Activated CD4-positive, alpha-beta T cell treated with anti-CD3 and anti-CD28 coated beads for 36 hours (primary cell): ENCODE data around the gene MAP4. TPM values are rescaled to one million over a fixed set of nuclear protein-coding genes. Genes with fewer than 3 reads are reported as not detected.

Experiments used
- ATAC-seq: fragments of 200-7000 bp; cut with Tn5 transposase; one replicate; pipeline ENCODE4 v1.10.0; 2021; ENCODE audit warnings: mild to moderate bottlenecking, moderate library complexity
- CTCF ChIA-PET: fragments of 350-600 bp; sonication (Branson Sonifier 250); formaldehyde crosslinking; loops from one replicate; lab custom pipeline; 2021; ENCODE audit warnings: antibody characterized with exemption; lab: Charles Lee
- POLR2A ChIA-PET: fragments of 350-600 bp; sonication (Branson Sonifier 250); formaldehyde crosslinking; loops from one replicate; lab custom pipeline; 2021; ENCODE audit warnings: antibody characterized with exemption, inconsistent platforms; lab: Charles Lee
- DNase-seq: peaks from one replicate; pipeline ENCODE4 v3.0.0-alpha.2; 2020
- H3K27ac Mint-ChIP-seq: one replicate; pipeline ENCODE4 v1.8.0; 2021; ENCODE audit warnings: mixed read lengths
- H3K27me3 Mint-ChIP-seq: one replicate; pipeline ENCODE4 v1.8.0; 2021; ENCODE audit warnings: mixed read lengths
- H3K36me3 Mint-ChIP-seq: one replicate; pipeline ENCODE4 v1.8.0; 2021; ENCODE audit warnings: low read depth, mixed read lengths
- H3K4me1 Mint-ChIP-seq: one replicate; pipeline ENCODE4 v1.8.0; 2021; ENCODE audit warnings: mixed read lengths
- H3K4me3 Mint-ChIP-seq: one replicate; pipeline ENCODE4 v1.8.0; 2021; ENCODE audit warnings: mild to moderate bottlenecking, moderate library complexity, mixed read lengths
- H3K9me3 Mint-ChIP-seq: one replicate; pipeline ENCODE4 v1.8.0; 2021; ENCODE audit warnings: low read depth, mixed read lengths
- intact Hi-C, 2 experiments: fragments of 100-400 bp; cut with DNase I in 1 of 2; cut with micrococcal nuclease in 1 of 2; formaldehyde crosslinking; loops; one replicate each; pipeline versions ENCODE4 v1.14.2 to v1.15.1; 2022 to 2024; cut with DNase I, micrococcal nuclease
- total RNA-seq, 2 experiments: library from RNA; stranded (reverse); gene quantifications; one replicate each; pipeline ENCODE4 v1.2.3, GENCODE V29; 2021

MAP4 gene
- total RNA-seq, 2 experiments from 2014 or later, result 115 to 119 TPM

DNA sequence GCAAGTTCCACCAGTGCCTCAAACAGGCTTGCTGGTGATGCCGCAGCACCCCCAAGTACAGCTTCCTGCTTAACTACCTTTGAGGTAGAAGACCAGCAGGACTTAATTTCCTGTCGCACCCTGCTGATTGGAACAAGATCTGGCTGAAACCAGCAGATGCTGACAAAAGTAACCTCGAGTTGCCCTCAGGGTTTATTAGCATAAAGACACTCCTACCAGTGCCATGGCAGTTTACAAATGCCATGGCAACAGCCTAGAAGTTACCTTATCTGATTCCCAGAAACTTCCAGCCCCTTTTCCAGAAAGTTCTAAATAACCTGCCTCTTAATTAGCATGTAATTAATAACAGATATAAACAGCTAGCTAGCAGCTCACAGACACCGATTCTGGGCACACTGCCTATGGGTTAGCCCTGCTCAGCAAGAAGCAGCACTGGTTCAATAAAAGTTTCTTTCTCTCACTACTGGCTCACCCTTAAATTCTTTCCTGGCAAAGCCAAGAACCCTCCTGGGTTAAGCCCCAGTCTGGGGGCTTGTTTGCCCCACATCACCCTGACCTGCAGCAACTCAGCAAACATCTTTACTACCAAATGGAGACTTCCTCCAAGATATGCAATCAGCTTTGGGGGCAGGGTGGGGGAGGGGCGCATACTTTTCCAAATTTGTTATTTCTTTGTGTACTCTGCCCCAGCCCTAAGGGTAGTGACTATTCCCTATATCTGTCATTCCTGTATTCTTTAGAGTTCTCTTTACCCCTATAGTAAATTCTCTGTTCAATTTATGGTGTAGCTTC is 54.2 kb downstream of the MAP4 start:
- DNase-seq, result peak; percentile 19
- ChIA-PET POLR2A (no interaction called here), CTCF (interaction anchor here (1.4 to 2.1 kb wide), 3 partner anchors 18 to 125 kb away, joined by 3 to 7 read pairs (median 5); no protein-coding TSS in a partner anchor)
- Mint-ChIP-seq H3K36me3 (peaks cover 4% of the 10 kb centered on the region), H3K4me1 (peaks cover 19% of the 10 kb centered on the region), H3K27me3 (no peaks in the 10 kb centered on the region), H3K27ac (peak overlapping the region; percentile 7), H3K9me3 (no peaks in the 10 kb centered on the region), H3K4me3 (no peak overlapping the region)
- ATAC-seq, result peak; percentile 70
- intact Hi-C loops, result no loop called here

DNA sequence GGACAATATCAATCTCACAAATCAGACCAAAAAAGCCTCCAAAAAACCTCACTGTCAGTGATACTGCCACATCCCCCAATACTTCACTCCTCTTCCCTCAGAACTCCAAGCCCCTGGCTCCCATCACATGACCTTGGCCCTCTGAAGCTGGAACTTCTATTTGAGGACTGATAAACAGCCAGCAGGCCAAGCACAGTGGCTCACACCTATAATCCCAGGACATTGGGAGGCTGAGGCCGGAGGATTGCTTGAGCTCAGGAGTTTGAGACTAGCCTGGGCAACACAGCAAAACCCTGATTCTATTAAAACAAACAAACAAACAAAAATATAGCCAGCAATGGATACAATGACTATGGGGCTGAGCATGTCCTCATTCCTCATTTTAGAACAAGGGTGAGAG is 55.2 kb downstream of the MAP4 start:
- Mint-ChIP-seq H3K9me3 (no peaks in the 10 kb centered on the region), H3K27me3 (no peaks in the 10 kb centered on the region), H3K4me1 (peaks cover 19% of the 10 kb centered on the region), H3K4me3 (no peak overlapping the region), H3K27ac (no peak overlapping the region), H3K36me3 (no peaks in the 10 kb centered on the region)
- ChIA-PET POLR2A (no interaction called here), CTCF (interaction anchor here (0.8 to 2.1 kb wide), 4 partner anchors 19 to 1193 kb away, joined by 3 to 7 read pairs (median 4); no protein-coding TSS in a partner anchor)
- DNase-seq (no peak), ATAC-seq (no peak)
- intact Hi-C loops, result no loop called here

DNA sequence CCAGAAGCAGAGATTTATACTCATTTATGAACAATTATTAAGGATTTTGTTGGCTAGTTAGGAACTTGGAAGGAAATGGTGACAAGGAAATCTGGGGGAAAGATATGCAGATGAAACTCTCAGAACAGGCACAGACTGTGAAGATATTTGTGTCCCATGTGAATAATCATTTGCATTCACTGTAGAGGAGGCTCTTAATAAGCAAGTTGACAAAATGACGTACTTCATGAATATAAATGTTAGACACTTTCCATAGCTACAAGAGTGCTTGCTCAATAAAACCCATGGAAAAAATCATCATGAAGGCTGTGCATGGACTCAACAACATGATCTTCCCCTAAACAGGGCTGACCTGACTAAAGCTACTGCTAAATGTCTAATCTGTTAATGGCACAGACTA is 59.7 kb downstream of the MAP4 start:
- Mint-ChIP-seq H3K4me1 (peaks cover 8% of the 10 kb centered on the region), H3K9me3 (no peaks in the 10 kb centered on the region), H3K4me3 (no peak overlapping the region), H3K27ac (no peak overlapping the region), H3K27me3 (no peaks in the 10 kb centered on the region), H3K36me3 (peaks cover 2% of the 10 kb centered on the region)
- ATAC-seq (no peak), DNase-seq (no peak)
- ChIA-PET CTCF (interaction anchor here (0.6 to 1.1 kb wide), 3 partner anchors 13 to 85 kb away, joined by 3 read pairs; no protein-coding TSS in a partner anchor), POLR2A (no interaction called here)
- intact Hi-C loops, result no loop called here

DNA sequence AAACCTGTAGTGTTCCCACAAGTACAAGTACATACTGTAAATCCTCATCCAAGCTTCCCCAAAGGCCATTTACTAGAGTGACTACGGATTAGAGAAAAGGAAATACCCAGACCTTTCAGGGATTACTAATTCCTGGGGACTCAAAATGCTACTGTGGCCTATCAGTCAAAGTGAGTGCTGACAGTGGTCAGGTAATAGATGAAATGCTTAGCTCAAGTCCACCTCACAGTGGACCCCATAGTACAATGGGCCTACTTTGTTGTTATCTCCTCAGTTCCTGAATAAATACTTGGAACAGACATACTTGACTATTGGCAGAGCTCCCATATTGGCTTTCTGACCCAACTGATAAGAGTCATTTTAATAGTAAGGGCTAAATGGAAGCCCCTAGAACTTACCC is 61.6 kb downstream of the MAP4 start:
- DNase-seq (no peak), ATAC-seq (no peak)
- ChIA-PET POLR2A (no interaction called here), CTCF (interaction anchor here (0.8 to 1.5 kb wide), 3 partner anchors 9 to 44 kb away, joined by 3 to 5 read pairs (median 3); no protein-coding TSS in a partner anchor)
- no peaks in the 10 kb centered on the region for H3K27me3 Mint-ChIP-seq
- H3K4me3 Mint-ChIP-seq, result no peak overlapping the region
- no peak overlapping the region for H3K27ac Mint-ChIP-seq
- H3K4me1 Mint-ChIP-seq, result no peaks in the 10 kb centered on the region
- H3K36me3 Mint-ChIP-seq, result peaks cover 2% of the 10 kb centered on the region
- no peaks in the 10 kb centered on the region for H3K9me3 Mint-ChIP-seq
- intact Hi-C loops, result no loop called here

DNA sequence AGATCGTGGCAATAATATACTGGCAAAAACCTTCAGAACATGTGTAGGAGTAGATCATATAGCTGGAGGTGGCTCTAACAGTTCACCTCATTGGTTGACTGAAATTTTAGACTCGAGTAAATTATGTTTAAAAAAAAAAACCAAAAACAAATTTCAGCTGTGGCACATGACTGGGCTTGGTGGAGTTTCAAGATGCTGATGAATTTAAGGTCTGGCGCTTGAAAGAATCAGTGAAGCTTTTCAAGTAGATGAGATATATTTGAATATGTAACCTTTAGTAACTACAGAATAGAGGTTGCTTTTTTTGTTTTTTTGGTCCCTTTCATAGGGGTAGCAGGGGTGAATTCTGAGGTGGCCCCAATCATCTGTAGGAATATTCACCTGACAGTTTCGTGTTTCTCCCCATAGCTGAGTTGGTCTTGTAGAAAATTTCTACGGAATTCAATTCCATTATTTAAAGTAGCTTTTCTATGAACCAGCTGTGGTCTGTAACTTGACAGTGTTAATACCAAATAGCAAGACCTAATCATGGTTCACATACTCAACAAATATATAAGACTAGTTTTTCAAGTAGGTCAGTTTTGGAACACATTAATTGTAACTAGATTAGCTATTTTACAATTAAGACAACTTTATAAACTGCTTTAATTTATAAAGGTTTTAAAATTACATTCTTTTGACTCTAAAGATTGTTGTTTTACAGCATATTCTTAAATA is 65.6 kb downstream of the MAP4 start:
- CTCF ChIA-PET, result interaction anchor here (0.9 to 1.6 kb wide), 2 partner anchors 13 to 17 kb away, joined by 3 to 4 read pairs; no protein-coding TSS in a partner anchor
- Mint-ChIP-seq H3K4me1 (no peaks in the 10 kb centered on the region), H3K9me3 (no peaks in the 10 kb centered on the region), H3K27me3 (no peaks in the 10 kb centered on the region), H3K36me3 (peaks cover 2% of the 10 kb centered on the region), H3K4me3 (no peak overlapping the region), H3K27ac (no peak overlapping the region)
- intact Hi-C loops, result no loop called here
- DNase-seq, result no peak
- POLR2A ChIA-PET, result no interaction called here
- no peak for ATAC-seq

DNA sequence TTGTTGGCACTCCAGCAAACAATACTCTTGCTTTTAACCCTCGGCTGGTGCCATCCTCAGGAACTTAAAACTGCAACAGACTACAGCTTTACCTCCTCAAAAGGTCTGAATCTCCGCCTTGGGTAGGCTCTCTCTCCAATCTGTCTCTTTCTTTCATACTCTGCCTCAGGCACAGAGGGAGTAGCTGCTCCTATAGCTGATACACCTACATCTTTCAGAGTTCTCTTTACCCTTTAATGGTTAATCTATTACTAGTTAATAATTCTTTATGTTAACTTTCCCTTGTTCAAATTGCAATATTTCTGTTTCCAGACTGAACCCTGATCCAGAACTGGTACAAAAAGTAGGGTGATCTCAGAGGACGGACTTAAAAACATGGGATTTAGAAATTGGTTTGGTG is 66.2 kb downstream of the MAP4 start:
- Mint-ChIP-seq H3K4me1 (no peaks in the 10 kb centered on the region), H3K27me3 (no peaks in the 10 kb centered on the region), H3K27ac (no peak overlapping the region), H3K36me3 (peaks cover 2% of the 10 kb centered on the region), H3K9me3 (no peaks in the 10 kb centered on the region), H3K4me3 (no peak overlapping the region)
- CTCF ChIA-PET, result interaction anchor here (0.9 to 1.6 kb wide), 2 partner anchors 14 to 17 kb away, joined by 3 to 4 read pairs; no protein-coding TSS in a partner anchor
- POLR2A ChIA-PET, result no interaction called here
- intact Hi-C loops, result no loop called here
- no peak for DNase-seq
- no peak for ATAC-seq

DNA sequence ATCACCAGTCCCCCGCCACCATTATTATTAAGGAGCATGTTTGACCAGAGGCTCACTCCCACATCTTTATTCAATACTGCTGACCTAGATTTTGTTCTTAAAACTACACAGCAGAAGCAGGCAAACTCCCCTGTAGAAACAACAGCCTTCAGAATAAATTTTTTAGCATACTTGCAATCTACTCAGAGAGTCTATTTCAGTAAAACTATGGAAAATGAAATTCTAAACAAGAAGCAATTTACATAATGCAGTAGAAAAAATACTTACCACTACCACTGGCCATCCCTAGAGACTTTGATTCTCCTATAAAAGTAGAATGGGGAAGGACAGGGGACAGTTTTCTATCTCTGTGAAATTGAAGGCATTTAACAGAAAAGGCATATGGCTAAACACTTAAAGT is 76.0 kb downstream of the MAP4 start:
- H3K27ac Mint-ChIP-seq, result no peak overlapping the region
- no peak for ATAC-seq
- H3K36me3 Mint-ChIP-seq, result no peaks in the 10 kb centered on the region

DNA sequence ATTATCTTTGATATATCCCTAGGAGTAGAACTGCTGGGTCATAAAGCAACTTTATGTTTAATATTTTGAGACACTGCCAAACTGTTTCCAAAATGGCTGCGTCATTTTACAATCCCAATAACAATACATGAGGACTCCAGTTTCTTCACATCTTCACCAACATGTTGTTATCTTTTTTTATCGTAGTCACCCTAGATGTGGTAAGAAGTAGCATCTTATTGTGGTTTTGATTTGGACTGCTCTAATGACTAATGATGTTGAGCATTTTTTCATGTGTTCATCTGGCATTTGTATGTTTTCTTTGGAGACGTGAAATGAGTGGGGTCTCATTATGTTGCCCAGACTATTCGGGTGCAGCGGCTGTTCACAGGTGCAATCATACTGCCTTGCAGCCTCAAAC is 83.8 kb downstream of the MAP4 start:
- H3K4me1 Mint-ChIP-seq, result no peaks in the 10 kb centered on the region
- DNase-seq (no peak), ATAC-seq (no peak)
- H3K36me3 Mint-ChIP-seq, result peaks cover 4% of the 10 kb centered on the region
- no peak overlapping the region for H3K4me3 Mint-ChIP-seq
- ChIA-PET POLR2A (no interaction called here), CTCF (no interaction called here)
- H3K27me3 Mint-ChIP-seq, result no peaks in the 10 kb centered on the region
- no peak overlapping the region for H3K27ac Mint-ChIP-seq
- intact Hi-C loops, result no loop called here
- no peaks in the 10 kb centered on the region for H3K9me3 Mint-ChIP-seq

More for the DNA sequence above, 76.0 kb downstream of the MAP4 start:
- CTCF ChIA-PET, result no interaction called here
- Mint-ChIP-seq H3K4me1 (no peaks in the 10 kb centered on the region), H3K27me3 (no peaks in the 10 kb centered on the region), H3K9me3 (no peaks in the 10 kb centered on the region), H3K4me3 (no peak overlapping the region)
- DNase-seq, result no peak
- POLR2A ChIA-PET, result no interaction called here
- intact Hi-C loops, result no loop called here

DNA sequence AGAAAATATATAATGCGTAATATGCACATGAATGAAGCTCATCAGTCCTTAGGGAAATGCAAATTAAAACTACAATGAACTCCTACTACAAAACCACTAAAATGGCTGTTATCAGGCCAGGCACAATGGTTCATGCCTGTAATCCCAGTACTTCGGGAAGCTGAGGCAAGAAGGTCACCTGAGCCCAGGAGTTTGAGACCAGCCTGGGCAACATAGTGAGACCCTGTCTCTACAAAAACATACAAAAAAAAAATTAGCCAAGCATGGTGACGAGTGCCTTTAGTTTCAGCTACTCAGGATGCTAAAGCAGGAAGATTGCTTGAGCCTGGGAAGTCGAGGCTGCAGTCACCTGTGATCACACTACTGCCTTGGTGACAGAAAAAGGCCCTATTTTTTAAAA is 85.2 kb downstream of the MAP4 start:
- peaks cover 10% of the 10 kb centered on the region for H3K36me3 Mint-ChIP-seq
- H3K27me3 Mint-ChIP-seq, result no peaks in the 10 kb centered on the region
- CTCF ChIA-PET, result interaction anchor here (0.7 kb wide), 1 partner anchor 504 kb away, joined by 3 read pairs; no protein-coding TSS in a partner anchor
- DNase-seq (no peak), ATAC-seq (no peak)
- POLR2A ChIA-PET, result interaction anchor here (0.6 kb wide), 1 partner anchor 230 kb away, joined by 9 read pairs; no protein-coding TSS in a partner anchor
- H3K4me1 Mint-ChIP-seq, result no peaks in the 10 kb centered on the region
- H3K27ac Mint-ChIP-seq, result no peak overlapping the region
- no peaks in the 10 kb centered on the region for H3K9me3 Mint-ChIP-seq
- no peak overlapping the region for H3K4me3 Mint-ChIP-seq
- intact Hi-C loops, result no loop called here

DNA sequence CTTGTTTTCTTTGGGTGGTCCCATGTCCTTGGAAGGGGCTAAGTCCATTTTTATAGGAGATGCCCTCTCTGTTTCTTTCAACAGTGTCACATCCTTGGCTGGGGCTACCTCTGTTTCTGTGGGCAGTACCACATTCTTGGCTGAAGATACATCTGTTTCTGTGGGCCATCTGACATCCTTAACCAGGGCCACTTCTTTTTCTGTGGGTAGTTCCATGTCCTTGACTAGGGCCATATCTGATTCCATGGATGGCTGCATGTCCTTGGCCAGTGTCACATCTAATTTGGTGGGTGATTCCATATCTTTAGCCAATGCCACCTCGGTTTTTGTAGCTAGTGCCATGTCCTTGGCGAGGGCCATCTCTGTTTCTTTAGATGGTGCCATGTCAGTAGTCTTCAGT is 99.5 kb downstream of the MAP4 start:
- peaks cover 40% of the 10 kb centered on the region for H3K36me3 Mint-ChIP-seq
- H3K27ac Mint-ChIP-seq, result no peak overlapping the region
- no peak overlapping the region for H3K4me3 Mint-ChIP-seq
- DNase-seq (no peak), ATAC-seq (no peak)
- ChIA-PET CTCF (no interaction called here), POLR2A (no interaction called here)
- H3K9me3 Mint-ChIP-seq, result no peaks in the 10 kb centered on the region
- H3K4me1 Mint-ChIP-seq, result no peaks in the 10 kb centered on the region
- intact Hi-C loops, result no loop called here
- H3K27me3 Mint-ChIP-seq, result no peaks in the 10 kb centered on the region

DNA sequence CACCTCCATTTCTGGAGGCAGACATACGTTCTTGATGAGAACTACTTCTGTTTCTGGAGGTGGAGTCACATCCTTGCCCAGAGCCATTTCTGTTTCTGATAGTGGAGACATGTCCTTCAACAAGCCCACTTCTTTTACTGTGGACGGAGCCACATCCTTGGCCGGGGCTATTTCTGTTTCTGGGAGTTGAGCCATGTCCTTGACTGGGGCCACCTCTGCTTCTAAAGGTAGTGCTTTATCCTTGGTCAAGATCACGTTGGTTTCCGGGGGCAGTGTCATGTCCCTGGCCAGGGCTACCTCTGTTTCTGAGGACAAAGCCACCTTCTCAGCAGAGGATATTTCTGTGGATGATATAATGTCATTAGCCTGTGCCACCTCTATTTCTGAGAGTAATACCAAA is 100.0 kb downstream of the MAP4 start:
- H3K4me1 Mint-ChIP-seq, result no peaks in the 10 kb centered on the region
- H3K4me3 Mint-ChIP-seq, result no peak overlapping the region
- no peaks in the 10 kb centered on the region for H3K27me3 Mint-ChIP-seq
- ATAC-seq (no peak), DNase-seq (no peak)
- POLR2A ChIA-PET, result no interaction called here
- peaks cover 39% of the 10 kb centered on the region for H3K36me3 Mint-ChIP-seq
- H3K9me3 Mint-ChIP-seq, result no peaks in the 10 kb centered on the region
- H3K27ac Mint-ChIP-seq, result no peak overlapping the region
- CTCF ChIA-PET, result no interaction called here
- intact Hi-C loops, result no loop called here
